Right lung (tissue), 5 donors: ENCODE measurements around the gene PIGK. TPM values are rescaled to one million over a fixed set of nuclear protein-coding genes. Genes with fewer than 3 reads are reported as not detected.
"Not testable (repeated sequence)": the region's sequence is repeated elsewhere in the genome, so short reads cannot be mapped to it uniquely, and the experiment has no call there.

ENCODE experiments used
- DNase-seq, 2 donors: peaks; one replicate each; pipeline ENCODE4 v3.0.0-alpha.2; 2013
- polyA plus RNA-seq, 5 donors: library from polyadenylated mRNA; unstranded; fragments of 120-200 nt; gene quantifications; one replicate each; pipeline versions ENCODE4 v1.2.1 to v1.2.3, GENCODE V29; 2013; ENCODE audit warnings: inconsistent platforms in 1 of 5, low replicate concordance in 1 of 5; ENCODE audit not compliant: insufficient read length in 5 of 5, insufficient read depth in 1 of 5

PIGK gene
- polyA plus RNA-seq, 5 donors: 26.9 to 41.4 (median 38.4) TPM

GRCh38 chr1:77200806-77201205 lies 18.4 kb downstream of the PIGK start:
- no peak for DNase-seq

GRCh38 chr1:77200293-77200692 lies 18.9 kb downstream of the PIGK start:
- no peak for DNase-seq

GRCh38 chr1:77197351-77197750 lies 21.9 kb downstream of the PIGK start:
- DNase-seq: no peak

- DNase-seq: no peak
Measured at GRCh38 chr1:77193951-77194350, 25.3 kb downstream of the PIGK start.

GRCh38 chr1:77188770-77189169 lies 30.5 kb downstream of the PIGK start:
- DNase-seq: no peak

GRCh38 chr1:77186907-77187306 lies 32.3 kb downstream of the PIGK start:
- not testable (repeated sequence) for DNase-seq

- DNase-seq: no peak
Measured at GRCh38 chr1:77182083-77182482, 37.1 kb downstream of the PIGK start.

GRCh38 chr1:77179632-77180031 lies 39.6 kb downstream of the PIGK start:
- DNase-seq: no peak

GRCh38 chr1:77175230-77175844 lies 43.9 kb downstream of the PIGK start:
- DNase-seq: no peak

- peak; percentile 63 to 73 for DNase-seq
Measured at GRCh38 chr1:77170687-77171086, 48.5 kb downstream of the PIGK start.

- DNase-seq: no peak
Measured at GRCh38 chr1:77168358-77168757, 50.9 kb downstream of the PIGK start.

GRCh38 chr1:77164434-77164944 lies 54.7 kb downstream of the PIGK start:
- no peak for DNase-seq

- DNase-seq: not testable (repeated sequence)
Measured at GRCh38 chr1:77159706-77160105, 59.5 kb downstream of the PIGK start.

- DNase-seq: no peak
Measured at GRCh38 chr1:77156214-77156613, 63.0 kb downstream of the PIGK start.

- no peak for DNase-seq
Measured at GRCh38 chr1:77146270-77146669, 73.0 kb downstream of the PIGK start.

- DNase-seq: no peak
Measured at GRCh38 chr1:77143529-77144121, 75.6 kb downstream of the PIGK start.

- DNase-seq: no peak
Measured at GRCh38 chr1:77139389-77139788, 79.8 kb downstream of the PIGK start.

- no peak for DNase-seq
Measured at GRCh38 chr1:77134359-77134758, 84.9 kb downstream of the PIGK start.

GRCh38 chr1:77133731-77134358 lies 85.4 kb downstream of the PIGK start:
- DNase-seq: no peak

GRCh38 chr1:77126307-77126706 lies 92.9 kb downstream of the PIGK start:
- peak; percentile 39 to 43 for DNase-seq

- DNase-seq: no peak
Measured at GRCh38 chr1:77121503-77121902, 97.7 kb downstream of the PIGK start.

GRCh38 chr1:77120950-77121349 lies 98.3 kb downstream of the PIGK start:
- DNase-seq: no peak

GRCh38 chr1:77118712-77119111 lies 100.5 kb downstream of the PIGK start:
- DNase-seq: no peak
